K562 (cell line): ENCODE results near the gene DNMT3L. TPM values are rescaled to one million over a fixed set of nuclear protein-coding genes. Genes with fewer than 3 reads are reported as not detected.

Experiments used
- COPS2 ChIP-seq: fragments of 450-650 bp; conservative IDR thresholded peaks from 2 replicates; pipeline ENCODE4 v1.6.1; 2016; ENCODE audit warnings: mild to moderate bottlenecking, moderate library complexity
- ETS1 ChIP-seq: conservative IDR thresholded peaks from 2 replicates; pipeline ENCODE4 v1.6.1; 2011; ENCODE audit warnings: low read depth, mild to moderate bottlenecking, low read length; ENCODE audit not compliant: control insufficient read depth
- FOSL1 ChIP-seq: fragments of 200-800 bp; sonication (Bioruptor generic); conservative IDR thresholded peaks from 2 replicates; pipeline ENCODE4 v1.6.1; 2016; ENCODE audit warnings: missing genetic modification characterization, missing compliant biosample characterization
- LEF1 ChIP-seq: fragments of 450-650 bp; IDR thresholded peaks from 2 replicates; pipeline ENCODE4 v1.6.1; 2016; ENCODE audit warnings: mild to moderate bottlenecking
- MAZ ChIP-seq, 2 experiments: fragments of 450-650 bp in 1 of 2; sonication (generic) in 1 of 2; formaldehyde crosslinking; IDR thresholded peaks in 1 of 2; conservative IDR thresholded peaks in 1 of 2; 2 replicates each; pipeline versions ENCODE4 v1.4.0 to v1.5.0; 2020; ENCODE audit warnings: mild to moderate bottlenecking in 1 of 2, missing genetic modification reagents in 1 of 2
- NEUROD1 ChIP-seq: fragments of 150-350 bp; IDR thresholded peaks from 2 replicates; pipeline ENCODE4 v1.6.1; 2014; ENCODE audit warnings: borderline replicate concordance, low read length, low read depth; ENCODE audit not compliant: partially characterized antibody
- NFIX ChIP-seq: fragments of 250-450 bp; sonication (Bioruptor Pico); IDR thresholded peaks from 2 replicates; pipeline ENCODE4 v1.4.0; 2020; ENCODE audit warnings: low read depth, mild to moderate bottlenecking, moderate library complexity
- NFYB ChIP-seq: IDR thresholded peaks from 2 replicates; pipeline ENCODE4 v1.6.1; 2011; ENCODE audit warnings: mild to moderate bottlenecking, moderate library complexity; ENCODE audit not compliant: insufficient read length; ENCODE audit errors: extremely low read depth
- PRMT5 ChIP-seq: sonication (generic); formaldehyde crosslinking; IDR thresholded peaks from 2 replicates; pipeline ENCODE4 v1.5.0; 2020; ENCODE audit warnings: missing genetic modification reagents
- RBM34 ChIP-seq: fragments of 200-400 bp; formaldehyde crosslinking; IDR thresholded peaks from 2 replicates; pipeline ENCODE4 v1.6.1; 2018; ENCODE audit warnings: low read length, borderline replicate concordance; ENCODE audit not compliant: insufficient read depth
- RCOR1 ChIP-seq, 2 experiments: IDR thresholded peaks; 2 replicates each; pipeline ENCODE4 v1.6.1; 2012; ENCODE audit warnings: low read depth in 2 of 2, low read length in 2 of 2, borderline replicate concordance in 1 of 2, improper control_type of control experiment in 1 of 2
- SAFB ChIP-seq: fragments of 200-400 bp; formaldehyde crosslinking; IDR thresholded peaks from 2 replicates; pipeline ENCODE4 v1.6.1; 2017; ENCODE audit warnings: low read depth, low read length, borderline replicate concordance
- SIRT6 ChIP-seq: IDR thresholded peaks from one replicate; pipeline ENCODE4 v1.6.1; 2012; ENCODE audit warnings: low read depth, mild to moderate bottlenecking, control low read depth, inconsistent platforms, low read length, moderate library complexity
- SIX5 ChIP-seq, 2 experiments: IDR thresholded peaks; 2 replicates each; pipeline ENCODE4 v1.6.1; 2011; ENCODE audit warnings: low read length in 2 of 2, borderline replicate concordance in 1 of 2, low read depth in 1 of 2, mild to moderate bottlenecking in 1 of 2, moderate library complexity in 1 of 2; ENCODE audit not compliant: insufficient read depth in 1 of 2
- SMARCB1 ChIP-seq: IDR thresholded peaks from 2 replicates; pipeline ENCODE4 v1.6.1; 2011; ENCODE audit warnings: improper control_type of control experiment, low read depth; ENCODE audit not compliant: insufficient read length
- STAT5B ChIP-seq: fragments of 250-450 bp; sonication (Bioruptor Pico); IDR thresholded peaks from 2 replicates; pipeline ENCODE4 v1.8.0; 2021; ENCODE audit warnings: mild to moderate bottlenecking, inconsistent platforms
- TAF15 ChIP-seq: fragments of 200-400 bp; formaldehyde crosslinking; IDR thresholded peaks from 2 replicates; pipeline ENCODE4 v1.6.1; 2017; ENCODE audit warnings: mild to moderate bottlenecking, low read depth, low read length, moderate library complexity
- TAF9B ChIP-seq: fragments of 450-650 bp; IDR thresholded peaks from 2 replicates; pipeline ENCODE4 v1.6.1; 2018; ENCODE audit warnings: mild to moderate bottlenecking; ENCODE audit not compliant: partially characterized antibody
- TCFL5 ChIP-seq: fragments of 250-450 bp; sonication (Bioruptor Pico); conservative IDR thresholded peaks from 2 replicates; pipeline ENCODE4 v1.6.1; 2021; ENCODE audit warnings: mild to moderate bottlenecking, moderate library complexity, matching md5 sums
- TEAD4 ChIP-seq, 2 experiments: sonication (generic) in 1 of 2; formaldehyde crosslinking in 1 of 2; IDR thresholded peaks; 2 replicates each; pipeline versions ENCODE4 v1.6.1 to v1.8.0; 2012 to 2022; ENCODE audit warnings: borderline replicate concordance in 1 of 2, inconsistent platforms in 1 of 2, low read length in 1 of 2, mild to moderate bottlenecking in 1 of 2, missing genetic modification reagents in 1 of 2
- TRIM28 ChIP-seq: fragments of 450-650 bp; IDR thresholded peaks from 2 replicates; pipeline ENCODE4 v1.6.1; 2017
- USF2 ChIP-seq: sonication (generic); formaldehyde crosslinking; IDR thresholded peaks from 2 replicates; pipeline ENCODE4 v1.5.0; 2020; ENCODE audit warnings: missing genetic modification reagents
- ZNF174 ChIP-seq: fragments of 250-450 bp; sonication (Bioruptor Pico); IDR thresholded peaks from 2 replicates; pipeline ENCODE4 v1.4.0; 2020; ENCODE audit warnings: mild to moderate bottlenecking
- ZNF347 ChIP-seq: fragments of 450-650 bp; formaldehyde crosslinking; IDR thresholded peaks from 2 replicates; pipeline ENCODE4 v1.4.0; 2020; ENCODE audit warnings: low read depth, mild to moderate bottlenecking, moderate library complexity
- ZNF511 ChIP-seq: sonication (generic); formaldehyde crosslinking; IDR thresholded peaks from 2 replicates; pipeline ENCODE4 v1.8.0; 2022; ENCODE audit warnings: mild to moderate bottlenecking, missing genetic modification reagents
- ZNF586 ChIP-seq: fragments of 450-650 bp; formaldehyde crosslinking; conservative IDR thresholded peaks from 2 replicates; pipeline ENCODE4 v1.4.0; 2020; ENCODE audit warnings: mild to moderate bottlenecking, moderate library complexity
- ZNF668 ChIP-seq: fragments of 250-450 bp; sonication (Bioruptor Pico); IDR thresholded peaks from 2 replicates; pipeline ENCODE4 v1.8.0; 2022; ENCODE audit warnings: mild to moderate bottlenecking, inconsistent platforms
- polyA plus RNA-seq, 8 experiments: library from polyadenylated mRNA; depleted of rRNA in 4 of 8; stranded (reverse) in 5 of 8; unstranded in 3 of 8; fragments of >200 nt; fragmentation: Nextera tagmentation in 2 of 8; fragmentation: Illumina TruSeq in 1 of 8; extraction: Ambion mirVana in 2 of 8; extraction: Trizol in 1 of 8; gene quantifications; 2 replicates each; pipeline versions ENCODE4 v1.2.1 to v1.2.3, GENCODE V29; 2011 to 2014; ENCODE audit warnings: inconsistent platforms in 1 of 8, missing spikeins in 1 of 8
- total RNA-seq, 7 experiments: library from RNA; depleted of rRNA in 6 of 7; stranded (reverse); fragments of >200 nt in 6 of 7; fragmentation: Illumina TruSeq in 2 of 7; extraction: Trizol in 2 of 7; gene quantifications; 2 replicates each; pipeline versions ENCODE4 v1.2.1 to v1.2.3, GENCODE V29; 2011 to 2021; ENCODE audit warnings: low replicate concordance in 1 of 7

DNMT3L gene
- total and polyA plus RNA-seq, 9 of the 15 experiments (the other 6 are each of a cell fraction or from before 2014, with no cell fraction given): 0.08 TPM; not detected in 8

GRCh38 chr21:44297525-44298290, 36.0 kb upstream of the DNMT3L start (continued):
- TF ChIP-seq USF2 (CRISPR knock-in tag) (no peak), FOSL1 (tag) (no peak), TRIM28 (no peak), NFIX (no peak), NEUROD1 (no peak), TCFL5 (no peak), SAFB (no peak), SMARCB1 (no peak), ZNF586 (CRISPR knock-in tag) (no peak), RBM34 (no peak), RCOR1 (IDR thresholded peaks at IDR 0.05; ENCODE audit: borderline replicate concordance in 1 of 2, low read depth in 2 of 2, low read length in 2 of 2) (peak in 1 of 2 experiments; percentile 71; a peak in 2 of 4 replicates), SIX5 (IDR thresholded peaks at IDR 0.05; ENCODE audit: borderline replicate concordance in 1 of 2, insufficient read depth in 1 of 2, low read depth in 1 of 2, low read length in 2 of 2) (no peak), PRMT5 (CRISPR knock-in tag) (no peak), ETS1 (no peak), ZNF174 (CRISPR knock-in tag) (no peak), NFYB (no peak), ZNF511 (CRISPR knock-in tag) (no peak), STAT5B (CRISPR knock-in tag) (no peak), TAF15 (no peak), TEAD4 (IDR thresholded peaks at IDR 0.05; ENCODE audit: low read length) (no peak), TEAD4 (CRISPR knock-in tag; IDR thresholded peaks at IDR 0.05; ENCODE audit: borderline replicate concordance) (no peak), TAF9B (no peak), SIRT6 (no peak), ZNF347 (CRISPR knock-in tag) (no peak), COPS2 (no peak), ZNF668 (CRISPR knock-in tag) (no peak), MAZ (CRISPR knock-in tag; conservative IDR thresholded peaks at IDR 0.05 in 1 of 2, IDR thresholded peaks at IDR 0.05 in 1 of 2) (0 out of 4 replicates have a peak, but pooled peaks of 1 of the 2 experiments have one; percentile 38), LEF1 (no peak)
